DOHH2 (cell line): ENCODE measurements around the gene RAVER2.

Source experiments
- H3F3A ChIP-seq: fragments of 200-600 bp; sonication (generic), shearing (Covaris generic); 2 replicates; pipeline ENCODE4 v1.6.0; 2016; ENCODE audit warnings: antibody characterized with exemption, mild to moderate bottlenecking; ENCODE audit not compliant: control insufficient read depth, insufficient read depth
- H3K27ac ChIP-seq: fragments of 200-600 bp; sonication (generic); 2 replicates; pipeline ENCODE4 v1.5.1; 2014; ENCODE audit warnings: low read depth, mild to moderate bottlenecking, low read length, moderate library complexity
- H3K27me3 ChIP-seq: fragments of 200-600 bp; sonication (generic); 2 replicates; pipeline ENCODE4 v1.6.1; 2014; ENCODE audit warnings: mild to moderate bottlenecking, low read length, mixed read lengths; ENCODE audit not compliant: control insufficient read depth
- H3K36me3 ChIP-seq: fragments of 200-600 bp; sonication (generic); 2 replicates; pipeline ENCODE4 v1.6.1; 2014; ENCODE audit warnings: mild to moderate bottlenecking, low read length, moderate library complexity, mixed read lengths; ENCODE audit not compliant: control insufficient read depth
- H3K4me1 ChIP-seq: fragments of 200-600 bp; sonication (generic); 2 replicates; pipeline ENCODE4 v1.6.1; 2014; ENCODE audit warnings: mild to moderate bottlenecking, low read length, mixed read lengths; ENCODE audit not compliant: control insufficient read depth
- H3K4me2 ChIP-seq: fragments of 200-600 bp; sonication (generic); 2 replicates; pipeline ENCODE4 v1.6.0; 2014; ENCODE audit warnings: mild to moderate bottlenecking, low read length, moderate library complexity
- H3K4me3 ChIP-seq: fragments of 200-600 bp; sonication (generic); 2 replicates; pipeline ENCODE4 v1.5.1; 2014; ENCODE audit warnings: mild to moderate bottlenecking, low read length, mixed read lengths
- H3K79me2 ChIP-seq: fragments of 200-600 bp; sonication (generic); 2 replicates; pipeline ENCODE4 v1.6.1; 2014; ENCODE audit warnings: mild to moderate bottlenecking, low read length, mixed read lengths; ENCODE audit not compliant: control insufficient read depth
- H3K9me2 ChIP-seq: fragments of 200-600 bp; sonication (generic); replicated peaks from 2 replicates; pipeline ENCODE4 v1.6.1; 2014; ENCODE audit warnings: mild to moderate bottlenecking, low read length, mixed read lengths; ENCODE audit not compliant: control insufficient read depth
- H3K9me3 ChIP-seq: fragments of 200-600 bp; sonication (generic); 2 replicates; pipeline ENCODE4 v1.6.1; 2014; ENCODE audit warnings: antibody characterized with exemption, low read length, mixed read lengths; ENCODE audit not compliant: control insufficient read depth, insufficient read depth
- H4K20me1 ChIP-seq: fragments of 200-600 bp; sonication (generic); 2 replicates; pipeline ENCODE4 v1.6.0; 2014; ENCODE audit warnings: low read depth, mild to moderate bottlenecking, antibody characterized with exemption, low read length, moderate library complexity; ENCODE audit not compliant: control insufficient read depth, insufficient read depth
- CTCF ChIP-seq: fragments of 200-600 bp; sonication (generic); IDR thresholded peaks from one replicate; pipeline ENCODE4 v1.5.1; 2014; ENCODE audit warnings: antibody characterized with exemption, mild to moderate bottlenecking, low read depth, low read length; ENCODE audit not compliant: poor library complexity, severe bottlenecking
- EZH2phosphoT487 ChIP-seq: fragments of 200-600 bp; sonication (generic); IDR thresholded peaks from 2 replicates; pipeline ENCODE4 v1.6.1; 2017; ENCODE audit warnings: borderline replicate concordance, mild to moderate bottlenecking, antibody characterized with exemption, low read length, moderate library complexity, mixed read lengths

Gene RAVER2

GRCh38 chr1:64834734-64835133, 89.9 kb downstream of the RAVER2 start:
- Histone ChIP-seq H4K20me1 (no peaks in the 10 kb centered on the region), H3K27me3 (no peaks in the 10 kb centered on the region), H3K9me3 (no peaks in the 10 kb centered on the region), H3F3A (no peaks in the 10 kb centered on the region), H3K79me2 (no peaks in the 10 kb centered on the region), H3K36me3 (peaks cover 78% of the 10 kb centered on the region), H3K4me3 (no peak overlapping the region), H3K4me2 (no peak overlapping the region), H3K9me2 (no peaks in the 10 kb centered on the region), H3K27ac (no peak overlapping the region), H3K4me1 (no peaks in the 10 kb centered on the region)
- TF ChIP-seq CTCF (no peak), EZH2phosphoT487 (no peak)

GRCh38 chr1:64836802-64837201, 91.9 kb downstream of the RAVER2 start:
- Histone ChIP-seq H3K36me3 (peaks cover 92% of the 10 kb centered on the region), H3K27ac (no peak overlapping the region), H3F3A (no peaks in the 10 kb centered on the region), H3K9me3 (no peaks in the 10 kb centered on the region), H3K4me3 (no peak overlapping the region), H3K79me2 (no peaks in the 10 kb centered on the region), H3K4me1 (no peaks in the 10 kb centered on the region), H4K20me1 (no peaks in the 10 kb centered on the region), H3K27me3 (no peaks in the 10 kb centered on the region), H3K4me2 (no peak overlapping the region), H3K9me2 (no peaks in the 10 kb centered on the region)
- TF ChIP-seq EZH2phosphoT487 (no peak), CTCF (no peak)

- no peaks in the 10 kb centered on the region for H4K20me1 ChIP-seq
- no peaks in the 10 kb centered on the region for H3K79me2 ChIP-seq
- no peaks in the 10 kb centered on the region for H3K27me3 ChIP-seq
- no peak overlapping the region for H3K4me3 ChIP-seq
- H3K27ac ChIP-seq, result no peak overlapping the region
- no peaks in the 10 kb centered on the region for H3K9me3 ChIP-seq
- peaks cover 14% of the 10 kb centered on the region for H3K4me1 ChIP-seq
- H3F3A ChIP-seq, result no peaks in the 10 kb centered on the region
- TF ChIP-seq CTCF, result no peak
- no peak for TF ChIP-seq EZH2phosphoT487
- H3K36me3 ChIP-seq, result peaks cover 79% of the 10 kb centered on the region
- no peak overlapping the region for H3K4me2 ChIP-seq
- no peaks in the 10 kb centered on the region for H3K9me2 ChIP-seq
These were observed 93.6 kb downstream of the RAVER2 start for GRCh38 chr1:64838486-64838885.

GRCh38 chr1:64839261-64839660, 94.4 kb downstream of the RAVER2 start:
- peaks cover 14% of the 10 kb centered on the region for H3K4me1 ChIP-seq
- H4K20me1 ChIP-seq, result no peaks in the 10 kb centered on the region
- no peaks in the 10 kb centered on the region for H3K9me2 ChIP-seq
- no peaks in the 10 kb centered on the region for H3K9me3 ChIP-seq
- H3K79me2 ChIP-seq, result no peaks in the 10 kb centered on the region
- H3K36me3 ChIP-seq, result peaks cover 79% of the 10 kb centered on the region
- no peak overlapping the region for H3K27ac ChIP-seq
- TF ChIP-seq CTCF, result no peak
- no peak for TF ChIP-seq EZH2phosphoT487
- no peak overlapping the region for H3K4me3 ChIP-seq
- H3K4me2 ChIP-seq, result no peak overlapping the region
- no peaks in the 10 kb centered on the region for H3F3A ChIP-seq
- H3K27me3 ChIP-seq, result no peaks in the 10 kb centered on the region
